Stimulated activated CD4-positive, alpha-beta T cell treated with anti-CD3 and anti-CD28 coated beads, Interleukin-15, amount 100 ng/mL, for 24 hours (primary cell): ENCODE results near the gene CAPN15.

Experiments
- DNase-seq: peaks from one replicate; pipeline ENCODE4 v3.0.0-alpha.2; 2020

Gene CAPN15

GRCh38 chr16:548586-548985 lies 21.1 kb downstream of the CAPN15 start:
- no peak for DNase-seq

DNA sequence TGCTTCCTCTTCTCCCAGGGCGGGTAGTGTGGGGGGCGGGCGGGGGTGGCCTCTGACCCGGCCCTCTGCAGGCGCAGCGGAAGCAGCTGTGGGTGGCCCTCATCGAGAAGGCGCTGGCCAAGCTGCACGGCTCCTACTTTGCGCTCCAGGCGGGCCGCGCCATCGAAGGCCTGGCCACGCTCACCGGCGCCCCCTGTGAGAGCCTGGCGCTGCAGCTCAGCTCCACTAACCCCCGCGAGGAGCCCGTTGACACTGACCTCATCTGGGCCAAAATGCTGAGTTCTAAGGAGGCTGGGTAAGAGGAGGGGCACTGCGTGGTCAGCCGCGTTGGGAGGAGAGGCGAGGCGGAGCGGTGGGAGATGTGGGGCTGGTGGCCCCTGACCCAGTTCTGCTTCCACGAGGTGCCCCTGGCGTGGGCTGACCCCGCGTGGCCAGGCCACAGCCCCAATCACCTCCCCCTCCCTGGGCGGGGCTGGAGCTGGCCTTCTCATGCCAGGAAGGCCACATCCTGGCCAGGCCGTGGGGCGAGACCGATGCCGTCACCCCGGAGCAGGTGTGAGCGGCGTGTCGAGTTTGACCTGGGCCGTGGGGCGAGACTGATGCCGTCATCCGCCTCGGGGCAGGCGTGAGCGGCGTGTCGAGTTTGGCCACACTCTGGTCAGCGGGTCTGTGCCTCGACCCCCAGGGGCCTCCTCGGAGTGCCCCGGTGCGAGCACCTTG lies 22.2 kb downstream of the CAPN15 start:
- no peak for DNase-seq

DNA sequence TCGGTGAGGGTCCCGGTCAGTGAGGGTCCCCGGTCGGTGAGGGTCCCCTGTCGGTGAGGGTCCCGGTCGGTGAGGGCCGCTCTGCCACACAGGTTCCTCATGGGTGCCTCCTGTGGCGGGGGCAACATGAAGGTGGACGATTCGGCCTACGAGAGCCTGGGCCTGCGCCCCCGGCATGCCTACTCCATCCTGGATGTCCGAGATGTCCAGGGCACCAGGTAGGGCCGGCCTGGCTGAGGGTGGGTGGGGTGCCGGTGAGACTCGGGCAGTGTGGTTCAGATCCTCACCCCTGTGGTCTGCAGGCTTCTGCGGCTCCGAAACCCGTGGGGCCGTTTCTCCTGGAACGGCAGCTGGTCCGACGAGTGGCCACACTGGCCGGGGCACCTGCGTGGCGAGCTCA lies 23.7 kb downstream of the CAPN15 start:
- no peak for DNase-seq

- DNase-seq: no peak
Measured at GRCh38 chr16:552171-552570, 24.7 kb downstream of the CAPN15 start.

GRCh38 chr16:553601-554296 lies 26.2 kb downstream of the CAPN15 start:
- no peak for DNase-seq

- no peak for DNase-seq
Measured at GRCh38 chr16:554297-554621, 26.7 kb downstream of the CAPN15 start.

GRCh38 chr16:554640-555365 lies 27.3 kb downstream of the CAPN15 start:
- no peak for DNase-seq

DNA sequence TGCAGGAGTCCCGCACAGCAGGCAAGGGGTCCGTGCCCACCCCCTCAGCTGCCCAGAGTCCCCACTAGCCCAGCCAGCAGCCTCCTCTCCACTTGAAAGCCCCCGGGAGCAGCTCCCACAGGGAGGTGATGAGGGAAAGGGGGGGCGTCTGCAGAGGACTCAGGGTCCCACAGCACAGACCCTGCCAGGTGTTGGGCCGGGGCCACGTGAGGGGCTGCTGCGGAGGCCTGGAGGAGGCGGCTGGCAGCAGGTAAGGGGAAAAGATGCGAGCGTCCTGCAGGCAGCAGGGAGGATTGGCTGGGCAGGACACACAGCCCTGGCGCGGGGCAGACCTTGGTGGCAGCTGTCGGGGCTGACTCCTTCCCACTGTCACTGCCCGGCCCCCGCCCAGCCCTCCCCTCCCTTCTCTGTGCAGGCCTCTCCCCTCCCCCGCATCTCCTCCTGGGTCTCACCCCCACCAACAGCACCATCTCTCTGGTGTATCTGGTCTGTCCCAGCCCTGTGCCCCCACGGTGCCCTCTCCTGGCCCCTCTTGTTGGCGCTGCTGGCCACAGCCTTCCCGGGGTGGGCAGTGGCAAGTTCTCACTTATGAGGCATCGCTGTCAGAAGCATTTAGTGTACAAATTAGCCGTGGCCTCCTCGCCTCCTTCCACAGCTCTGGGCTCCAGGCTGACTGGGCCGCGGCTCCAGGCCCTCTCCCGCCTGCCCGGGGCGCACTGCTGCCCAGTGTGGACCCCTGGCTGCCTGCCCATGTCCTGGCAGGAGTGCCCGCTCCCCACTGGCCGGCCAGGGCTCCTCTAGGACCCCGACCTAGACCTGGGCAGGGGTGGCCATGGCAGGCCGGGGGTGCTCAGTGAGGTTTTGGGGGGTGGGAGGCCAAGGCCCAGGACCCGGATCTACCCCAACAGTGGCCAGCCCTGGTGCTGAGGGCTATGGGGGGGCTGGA lies 28.3 kb downstream of the CAPN15 start:
- no peak for DNase-seq

GRCh38 chr16:556474-557173 lies 29.1 kb downstream of the CAPN15 start:
- no peak for DNase-seq

- no peak for DNase-seq
Measured at GRCh38 chr16:557463-558297, 30.2 kb downstream of the CAPN15 start.

DNA sequence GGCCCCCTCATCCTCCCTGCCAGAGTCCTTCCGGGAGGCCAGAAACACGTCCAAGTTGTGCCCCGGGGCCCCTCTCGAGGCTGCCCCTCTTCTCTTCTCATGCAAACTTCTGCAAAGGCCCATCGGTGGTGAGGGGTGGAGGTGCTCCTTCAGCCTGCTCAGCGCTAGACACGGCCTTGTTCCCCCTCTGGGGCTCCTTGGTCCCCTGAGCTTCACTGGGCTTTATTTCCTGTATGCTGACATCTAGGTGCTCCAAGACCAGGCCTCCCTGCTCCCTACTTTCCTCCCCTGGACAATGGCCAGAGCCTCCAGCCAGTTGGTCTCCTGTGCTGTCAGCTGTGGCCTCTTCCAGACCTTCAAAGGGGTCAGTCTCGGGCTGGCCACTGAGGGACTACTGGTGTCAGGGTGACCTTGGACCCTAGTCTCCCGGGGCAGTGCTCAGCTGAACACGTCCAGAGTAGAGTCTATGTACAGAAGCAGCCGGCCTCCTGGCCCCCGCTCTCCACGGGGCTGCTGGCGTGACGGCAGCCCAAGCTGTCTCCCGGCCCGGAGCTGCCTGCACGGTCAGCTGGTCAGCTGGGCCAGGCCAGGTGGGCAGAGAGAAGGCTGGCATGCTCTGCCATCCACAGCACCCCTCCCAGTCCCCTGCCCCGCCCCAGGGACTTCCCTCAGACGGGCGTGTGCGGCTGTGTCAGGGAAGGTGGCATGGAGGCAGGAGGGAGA lies 30.9 kb downstream of the CAPN15 start:
- no peak for DNase-seq

DNA sequence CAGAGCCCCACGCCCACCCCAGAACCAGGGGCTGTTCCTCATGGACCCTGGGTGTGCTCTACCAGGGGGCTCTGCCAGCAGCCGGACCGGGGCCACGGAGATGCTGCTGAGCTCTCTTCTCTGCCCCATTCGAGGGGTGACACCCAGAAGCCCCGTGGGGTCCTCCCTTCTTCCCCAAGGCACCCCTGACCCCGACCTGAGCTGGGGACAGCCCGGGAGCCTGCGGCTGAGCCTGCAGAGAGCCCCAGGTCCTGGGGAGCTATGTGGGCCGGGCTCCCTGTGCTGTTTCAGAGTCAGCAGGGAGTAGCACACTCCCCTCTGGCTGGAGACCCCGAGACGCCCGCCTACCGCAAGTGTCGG lies 31.5 kb downstream of the CAPN15 start:
- DNase-seq: no peak

DNA sequence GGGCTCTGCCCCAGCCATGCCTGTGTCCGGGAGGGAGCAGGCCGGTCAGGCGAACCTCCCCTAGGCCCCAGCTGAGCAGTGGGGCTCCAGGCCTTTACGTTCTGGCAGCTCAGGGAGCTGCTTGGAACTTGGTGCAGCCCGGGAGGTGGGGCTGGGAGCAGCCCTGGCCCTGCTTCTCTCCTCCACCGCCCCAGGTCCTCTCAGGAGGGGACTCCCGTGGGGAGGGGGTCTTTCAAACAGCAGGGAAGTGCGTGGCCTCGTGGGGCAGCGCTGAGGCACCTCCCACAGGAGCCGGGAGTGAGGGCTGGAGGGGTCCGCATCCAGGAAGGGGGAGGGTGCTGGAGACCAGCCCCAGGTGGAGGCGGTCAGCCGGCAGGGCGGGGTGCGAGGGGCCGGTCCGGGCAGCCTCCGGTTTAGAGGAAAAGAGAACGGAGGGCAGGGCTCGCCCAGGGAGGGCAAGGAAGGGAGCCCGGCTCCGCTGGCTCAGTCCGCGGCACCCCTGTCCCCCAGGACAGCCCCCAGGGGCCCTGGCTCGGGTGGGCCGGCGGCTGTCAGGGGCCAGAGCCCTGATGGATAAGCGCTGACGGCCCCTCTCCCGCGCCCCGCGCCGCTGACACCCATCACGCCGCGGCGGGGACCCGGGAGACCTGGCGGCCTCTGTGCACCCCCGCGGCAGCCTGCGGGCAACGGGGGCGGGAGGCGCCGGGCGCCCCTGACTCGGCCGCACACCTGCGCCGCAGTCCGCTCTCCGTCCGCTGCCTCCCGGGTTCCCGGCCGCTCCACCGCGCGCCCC lies 32.1 kb downstream of the CAPN15 start:
- no peak for DNase-seq

DNA sequence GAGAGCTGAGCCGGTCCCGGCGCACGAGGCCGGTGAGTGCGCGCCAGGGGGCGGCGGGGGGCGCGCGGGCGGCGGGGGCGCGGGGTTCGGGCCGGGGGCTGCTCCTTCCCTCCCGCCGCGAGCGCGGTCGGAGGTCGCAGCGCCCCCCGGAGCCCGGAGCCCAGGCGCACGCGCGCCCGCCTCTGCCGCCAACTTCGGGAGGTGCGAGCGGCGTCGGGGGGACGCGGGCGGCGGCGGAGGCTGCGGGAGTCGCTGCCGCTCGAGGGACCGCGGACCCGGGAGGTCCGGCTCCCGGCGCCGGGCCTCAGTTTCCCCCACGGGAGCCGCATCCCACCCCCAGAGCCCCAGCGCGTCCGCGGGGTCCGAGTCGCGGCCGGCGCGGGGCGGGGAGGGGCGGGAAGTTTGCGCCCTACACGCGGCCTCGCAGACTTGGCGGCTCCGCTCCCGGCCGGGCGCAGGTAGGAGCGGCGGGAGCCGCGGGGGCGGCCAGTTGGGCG lies 32.7 kb downstream of the CAPN15 start, which contains the start of gene PRR35:
TSS of gene PRR35 (plus strand) at position 191 of the 497 bp plus-strand sequence. CDS start 2,901 bp downstream, outside the sequence.
- DNase-seq: no peak

GRCh38 chr16:560701-561412 lies 33.3 kb downstream of the CAPN15 start:
- no peak for DNase-seq

GRCh38 chr16:561413-561794 lies 33.9 kb downstream of the CAPN15 start:
- DNase-seq: no peak

GRCh38 chr16:561957-562938 lies 34.7 kb downstream of the CAPN15 start:
- no peak for DNase-seq
